BE2C (cell line): ENCODE results near the gene C1orf50. TPM values are rescaled to one million over a fixed set of nuclear protein-coding genes. Genes with fewer than 3 reads are reported as not detected.
"Not testable (repeated sequence)": the region's sequence is repeated elsewhere in the genome, so short reads cannot be mapped to it uniquely, and the experiment has no call there.

Experiments used
- DNase-seq: peaks from one replicate; pipeline ENCODE4 v3.0.0-alpha.2; 2020
- H3K27me3 ChIP-seq: fragments of 250-450 bp; sonication (Bioruptor Pico); 2 replicates; pipeline ENCODE4 v1.5.1; 2020; ENCODE audit warnings: mild to moderate bottlenecking
- H3K36me3 ChIP-seq: fragments of 250-450 bp; sonication (Bioruptor Pico); 2 replicates; pipeline ENCODE4 v1.5.1; 2020; ENCODE audit warnings: mild to moderate bottlenecking
- H3K4me1 ChIP-seq: fragments of 250-450 bp; sonication (Bioruptor Pico); 2 replicates; pipeline ENCODE4 v1.5.1; 2020
- H3K4me3 ChIP-seq: 2 replicates; pipeline ENCODE4 v1.5.1; 2011; ENCODE audit warnings: low read depth, low read length
- H3K9me3 ChIP-seq: fragments of 250-450 bp; sonication (Bioruptor Pico); 2 replicates; pipeline ENCODE4 v1.5.1; 2020
- CTCF ChIP-seq: IDR thresholded peaks from 2 replicates; pipeline ENCODE4 v1.5.1; 2012; ENCODE audit warnings: mild to moderate bottlenecking, low read depth, low read length
- polyA plus RNA-seq: library from polyadenylated mRNA; unstranded; fragments of >200 nt; gene quantifications from one replicate; pipeline ENCODE4 v1.2.1, GENCODE V29; 2012; ENCODE audit warnings: low read depth, missing spikeins; ENCODE audit not compliant: insufficient read length, insufficient read depth

The C1orf50 gene
- polyA plus RNA-seq = 1.7 TPM

GRCh38 chr1:42766741-42767509, at the start of gene C1orf50, which contains the start of gene P3H1:
C1orf50 (plus strand) TSS chr1:42767249; CDS start chr1:42767312, 63 bp downstream.
P3H1 (minus strand) TSS chr1:42767028; CDS start chr1:42766971, 57 bp downstream.
- Histone ChIP-seq H3K9me3 (no peaks in the 10 kb centered on the region), H3K27me3 (no peaks in the 10 kb centered on the region), H3K4me3 (peak within 1 kb of the TSS; percentile 83), H3K4me1 (no peaks in the 10 kb centered on the region), H3K36me3 (no peaks in the 10 kb centered on the region)
- TF ChIP-seq CTCF = no peak
- DNase-seq = peak; percentile 97

- H3K4me1 ChIP-seq = no peaks in the 10 kb centered on the region
- no peak for TF ChIP-seq CTCF
- no peaks in the 10 kb centered on the region for H3K9me3 ChIP-seq
- H3K4me3 ChIP-seq = no peak overlapping the region
- H3K36me3 ChIP-seq = no peaks in the 10 kb centered on the region
- H3K27me3 ChIP-seq = no peaks in the 10 kb centered on the region
- DNase-seq = no peak
These were observed 46.2 kb upstream of the C1orf50 start for GRCh38 chr1:42720868-42721267.

GRCh38 chr1:42721926-42722325, 45.1 kb upstream of the C1orf50 start:
- DNase-seq = no peak
- Histone ChIP-seq H3K4me1 (no peaks in the 10 kb centered on the region), H3K4me3 (no peak overlapping the region), H3K27me3 (no peaks in the 10 kb centered on the region), H3K36me3 (no peaks in the 10 kb centered on the region), H3K9me3 (no peaks in the 10 kb centered on the region)
- TF ChIP-seq CTCF = no peak

- H3K27me3 ChIP-seq, H3K4me1 ChIP-seq, H3K9me3 ChIP-seq, H3K36me3 ChIP-seq, DNase-seq, H3K4me3 ChIP-seq: not testable (repeated sequence)
These were observed 44.6 kb upstream of the C1orf50 start for GRCh38 chr1:42722403-42722802.

GRCh38 chr1:42723511-42723910, 43.5 kb upstream of the C1orf50 start:
- no peak for DNase-seq
- H3K27me3 ChIP-seq = no peaks in the 10 kb centered on the region
- H3K36me3 ChIP-seq = no peaks in the 10 kb centered on the region
- no peak overlapping the region for H3K4me3 ChIP-seq
- H3K9me3 ChIP-seq = no peaks in the 10 kb centered on the region
- no peak for TF ChIP-seq CTCF
- no peaks in the 10 kb centered on the region for H3K4me1 ChIP-seq

GRCh38 chr1:42725820-42726219, 41.2 kb upstream of the C1orf50 start:
- not testable (repeated sequence) for H3K36me3 ChIP-seq, H3K9me3 ChIP-seq, H3K4me3 ChIP-seq, H3K27me3 ChIP-seq, DNase-seq, H3K4me1 ChIP-seq

GRCh38 chr1:42730002-42730401, 37.0 kb upstream of the C1orf50 start:
- no peaks in the 10 kb centered on the region for H3K4me1 ChIP-seq
- H3K9me3 ChIP-seq = no peaks in the 10 kb centered on the region
- DNase-seq = no peak
- TF ChIP-seq CTCF = no peak
- no peaks in the 10 kb centered on the region for H3K36me3 ChIP-seq
- no peak overlapping the region for H3K4me3 ChIP-seq
- no peaks in the 10 kb centered on the region for H3K27me3 ChIP-seq
